GM18873 (cell line): ENCODE data around the gene FBXW8.
"Not testable (repeated sequence)": the region's sequence is repeated elsewhere in the genome, so short reads cannot be mapped to it uniquely, and the experiment has no call there.

Experiments
- ATAC-seq: cut with Tn5 transposase; IDR thresholded peaks from one replicate; pipeline ENCODE4 v1.9.1; 2021; ENCODE audit warnings: mild to moderate bottlenecking, moderate library complexity, moderate number of reproducible peaks; ENCODE audit not compliant: unreplicated experiment, low FRiP score

FBXW8 gene

DNA sequence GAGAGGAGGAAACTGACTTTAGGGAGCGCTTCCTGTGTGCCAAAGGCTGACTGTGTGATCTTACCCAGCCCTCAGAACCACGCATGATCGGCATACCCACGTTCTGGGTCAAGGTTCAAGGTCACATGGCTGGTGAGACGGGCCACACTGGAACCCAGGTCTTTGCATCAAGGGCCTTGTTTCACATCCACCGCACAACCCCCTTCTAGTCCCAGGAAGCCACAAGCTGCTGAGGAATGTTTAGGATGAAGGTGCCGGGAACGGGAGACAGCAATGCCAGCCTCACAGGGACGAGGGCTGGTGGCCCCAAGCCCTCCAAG, 137.8 kb downstream of the FBXW8 start:
- no peak for ATAC-seq

- ATAC-seq: no peak
Observed at GRCh38 chr12:117049295-117049694, 138.5 kb downstream of the FBXW8 start.

DNA sequence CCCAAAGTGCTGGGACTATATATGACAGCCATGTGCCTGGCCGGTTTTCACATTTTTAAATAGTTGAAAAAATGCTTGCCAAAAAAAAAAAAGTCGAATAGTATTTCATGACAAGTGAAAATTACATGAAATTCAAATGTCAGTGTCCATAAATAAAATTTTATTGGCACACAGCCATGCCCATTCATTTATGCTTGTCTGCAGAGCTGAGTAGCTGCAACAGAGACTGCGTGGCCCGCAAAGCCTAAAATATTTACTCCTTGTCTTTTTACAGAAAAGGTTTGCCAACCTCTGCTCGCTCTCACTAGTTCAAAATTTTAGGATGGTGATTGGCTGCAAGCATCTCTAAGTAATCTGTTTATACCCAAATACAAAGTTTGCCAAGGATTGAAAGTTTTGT, 139.3 kb downstream of the FBXW8 start:
- ATAC-seq: no peak

DNA sequence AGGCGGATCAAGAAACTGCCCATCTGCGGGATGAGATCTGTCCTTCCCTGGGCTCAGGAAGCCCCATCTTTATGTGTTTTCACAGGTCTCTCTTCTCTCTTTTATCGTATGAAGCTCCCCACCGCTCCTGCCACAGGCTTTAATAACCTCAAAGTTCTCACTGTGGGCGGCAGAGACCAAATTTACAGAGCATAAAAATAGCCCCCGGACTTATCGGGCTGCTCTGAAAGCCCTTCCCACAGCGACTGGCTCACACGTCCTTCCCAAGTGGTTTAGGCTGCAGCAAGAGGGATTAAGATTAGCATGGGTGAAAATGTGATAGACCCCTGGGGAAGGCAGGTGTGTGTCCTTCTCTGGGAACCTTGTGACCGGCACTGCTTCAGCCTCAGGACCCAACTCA, 140.6 kb downstream of the FBXW8 start:
- no peak for ATAC-seq

- ATAC-seq: peak; percentile 59
Observed at GRCh38 chr12:117052386-117053049, 141.8 kb downstream of the FBXW8 start.

DNA sequence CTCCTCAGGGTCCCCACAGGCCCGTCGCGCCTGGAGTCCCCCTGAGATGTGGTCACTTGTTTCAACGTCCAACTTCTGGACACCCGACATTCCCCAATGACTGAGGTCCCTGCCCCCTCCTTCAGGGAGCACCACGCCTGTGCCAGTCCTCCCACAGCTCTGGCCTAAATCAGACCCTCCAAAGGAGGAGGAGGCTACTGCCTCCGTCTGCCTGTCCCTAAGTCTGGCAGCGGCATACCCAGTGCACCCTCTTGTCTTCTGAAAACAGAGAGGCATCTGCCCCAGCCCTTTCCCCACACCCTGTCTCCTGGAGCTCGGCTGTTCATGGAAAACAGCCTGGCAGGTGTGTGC, 142.3 kb downstream of the FBXW8 start:
- no peak for ATAC-seq

DNA sequence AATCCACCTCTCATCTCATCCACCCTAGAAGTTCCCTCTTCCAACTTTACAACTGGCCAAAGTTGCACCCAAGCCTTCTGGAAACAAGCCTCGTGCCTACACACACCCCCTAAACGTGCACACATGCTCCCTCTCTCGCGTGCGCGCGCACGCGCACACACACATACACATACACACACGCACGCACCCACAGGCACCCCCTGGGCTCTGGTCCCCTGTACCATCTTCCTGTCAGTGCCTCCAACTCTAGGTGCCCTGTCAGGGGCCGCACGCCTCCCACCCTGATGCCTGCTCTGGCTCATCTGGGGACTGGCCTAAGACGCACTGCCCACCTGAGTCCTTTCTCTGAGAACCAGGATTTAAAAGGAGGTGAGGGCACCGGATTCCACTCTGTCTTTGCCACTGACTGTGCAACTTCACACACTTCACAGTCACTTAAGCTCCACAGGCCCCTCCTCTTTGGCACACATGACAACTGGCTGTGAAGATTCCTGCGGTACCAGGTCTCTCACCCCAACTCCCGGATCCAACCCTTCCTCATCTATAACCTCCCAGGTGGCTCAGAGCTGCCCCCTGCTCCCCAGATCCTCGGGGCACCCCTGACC, 142.9 kb downstream of the FBXW8 start:
- ATAC-seq: no peak

GRCh38 chr12:117054279-117054678, 143.5 kb downstream of the FBXW8 start:
- no peak for ATAC-seq

DNA sequence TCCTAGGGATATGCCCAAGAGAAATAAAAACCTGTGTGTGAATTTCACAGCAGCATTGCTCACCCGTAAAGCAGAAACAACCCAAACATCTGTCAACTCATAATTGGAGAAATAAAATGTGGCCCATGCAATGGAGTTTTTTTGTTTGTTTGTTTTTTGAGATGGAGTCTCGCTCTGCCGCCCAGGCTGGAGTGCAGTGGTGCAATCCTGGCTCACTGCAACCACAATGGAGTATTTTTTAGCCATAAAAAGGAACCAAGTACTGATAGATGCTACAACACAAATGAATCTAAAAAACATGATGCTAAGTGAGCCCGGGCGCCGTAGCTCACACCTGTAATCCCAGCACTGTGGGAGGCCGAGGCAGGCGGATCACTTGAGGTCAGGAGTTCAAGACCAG, 146.9 kb downstream of the FBXW8 start:
- not testable (repeated sequence) for ATAC-seq

DNA sequence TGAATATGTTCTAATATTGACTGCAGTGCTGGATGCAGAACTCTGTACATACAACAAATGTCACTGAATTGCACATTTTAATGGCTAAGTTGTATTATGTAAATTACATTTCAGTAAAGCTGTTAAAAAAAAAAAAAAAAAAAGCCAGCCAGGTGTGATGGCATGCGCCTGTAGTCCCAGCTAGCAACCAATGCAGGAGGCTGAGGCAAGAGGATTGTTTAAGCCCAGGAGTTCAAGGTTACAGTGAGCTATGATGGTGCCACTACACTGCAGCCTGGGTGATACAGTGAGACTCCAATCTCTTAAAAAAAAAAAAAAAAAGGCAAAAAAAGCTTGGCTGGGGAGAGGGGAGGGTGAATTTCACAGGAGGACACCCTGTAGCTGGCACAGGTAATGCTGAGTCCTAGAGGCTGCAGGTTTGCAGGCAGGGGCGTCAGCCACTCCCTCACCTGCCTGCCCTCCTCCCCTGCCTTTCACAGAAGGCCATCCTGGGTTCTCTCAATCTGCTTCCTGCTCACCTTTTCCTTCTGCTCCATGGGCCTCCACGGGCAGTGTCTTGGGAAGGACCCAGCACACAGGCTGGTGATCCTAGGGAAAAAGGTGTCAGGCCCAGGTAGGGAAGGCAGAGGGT, 147.8 kb downstream of the FBXW8 start:
- no peak for ATAC-seq

GRCh38 chr12:117059156-117059555, 148.4 kb downstream of the FBXW8 start:
- ATAC-seq: no peak

- ATAC-seq: no peak
Observed at GRCh38 chr12:117060246-117060928, 149.6 kb downstream of the FBXW8 start.

- no peak for ATAC-seq
Observed at GRCh38 chr12:117060929-117061305, 150.2 kb downstream of the FBXW8 start.

DNA sequence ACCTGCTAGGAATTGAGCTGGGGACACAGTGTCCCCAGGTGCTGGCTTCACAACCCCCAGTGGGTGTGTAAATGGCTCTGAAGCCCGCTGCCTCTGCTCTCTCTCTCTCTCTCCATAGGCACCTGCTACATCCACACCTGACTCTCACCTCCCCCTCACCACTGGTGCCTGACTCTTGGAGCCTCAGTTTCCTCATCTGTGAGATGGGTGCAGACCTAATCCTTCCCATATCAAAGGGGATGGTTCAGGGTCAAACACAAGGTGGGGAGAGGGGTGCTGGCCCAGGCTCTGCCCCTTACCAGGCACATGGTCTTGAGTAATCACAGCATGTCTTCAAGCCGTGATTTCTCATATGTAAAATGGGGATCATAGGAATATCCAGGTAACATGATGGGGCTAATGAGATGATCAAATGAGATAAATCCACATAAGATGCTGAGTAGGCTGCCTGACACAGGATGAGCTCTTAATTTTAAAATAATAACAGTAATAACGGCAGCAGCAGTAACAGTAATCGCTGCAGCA, 150.9 kb downstream of the FBXW8 start:
- no peak for ATAC-seq

- peak; percentile 54 for ATAC-seq
Observed at GRCh38 chr12:117063162-117063911, 152.6 kb downstream of the FBXW8 start.

- ATAC-seq: no peak
Observed at GRCh38 chr12:117064049-117064448, 153.3 kb downstream of the FBXW8 start.

DNA sequence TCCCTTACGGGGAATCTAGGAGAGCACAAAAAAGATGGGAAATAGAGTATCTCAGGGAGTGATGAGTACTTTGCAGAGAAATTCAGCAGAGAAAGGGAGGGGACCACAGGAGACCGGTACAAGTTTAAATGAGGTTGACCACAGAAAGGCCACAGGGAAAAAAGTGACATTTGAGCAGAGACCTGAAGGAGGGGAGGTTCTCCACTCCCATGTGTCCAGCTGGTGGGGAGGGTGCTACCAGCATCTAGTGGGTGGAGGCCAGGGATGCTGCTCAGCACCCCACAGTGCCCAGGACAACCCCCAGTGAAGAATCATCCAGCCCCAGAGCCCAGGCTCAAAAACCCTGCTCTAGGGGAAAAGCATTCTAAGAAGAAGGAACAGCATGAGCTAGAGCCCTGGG, 153.8 kb downstream of the FBXW8 start:
- no peak for ATAC-seq

GRCh38 chr12:117067016-117067415, 156.3 kb downstream of the FBXW8 start:
- no peak for ATAC-seq

GRCh38 chr12:117067638-117068037, 156.9 kb downstream of the FBXW8 start:
- no peak for ATAC-seq

GRCh38 chr12:117068492-117068891, 157.7 kb downstream of the FBXW8 start:
- ATAC-seq: no peak
